Measurements from ENCODE around the gene PDP2. TPM values are rescaled to one million over a fixed set of nuclear protein-coding genes. Genes with fewer than 3 reads are reported as not detected.

Gene PDP2
- total RNA-seq, 1 experiment from 2014 or later, result 23.1 TPM

- Histone ChIP-seq H3K23ac (ENCODE audit: insufficient read length, low read depth, low read length) (no peak overlapping the region), H4K5ac (ENCODE audit: insufficient read length, low read depth, low read length) (no peak overlapping the region)
- no peak overlapping the region for H3K27ac Mint-ChIP-seq
Measured at GRCh38 chr16:66905633-66906539, 25.6 kb downstream of the PDP2 start.

More at GRCh38 chr16:66905633-66906539, 25.6 kb downstream of the PDP2 start:
- Histone ChIP-seq H2BK5ac (ENCODE audit: insufficient read length, low read length) (no peak overlapping the region), H3K9ac (ENCODE audit: extremely low read depth, insufficient read length, low read length) (no peak overlapping the region), H3K4ac (ENCODE audit: low read depth, low read length) (no peak overlapping the region), H4K20me1 (ENCODE audit: control insufficient read depth, insufficient read depth, insufficient read length) (no peaks in the 10 kb centered on the region), H3K4me1 (ENCODE audit: insufficient read depth, low read length) (no peaks in the 10 kb centered on the region), H3K14ac (ENCODE audit: insufficient read depth, low read length) (no peak overlapping the region), H2BK20ac (ENCODE audit: low read depth, low read length, poor library complexity, severe bottlenecking) (no peak overlapping the region), H3K79me2 (ENCODE audit: insufficient read depth, low read length) (no peaks in the 10 kb centered on the region), H3K4me2 (ENCODE audit: insufficient read depth, insufficient read length, low read length) (no peak overlapping the region), H3T11ph (ENCODE audit: low read length) (no peak overlapping the region), H3K18ac (ENCODE audit: insufficient read length, low read depth, low read length) (no peak overlapping the region), H3K56ac (ENCODE audit: insufficient read length, low read depth, low read length) (no peak overlapping the region), H3K79me1 (ENCODE audit: insufficient read depth, low read depth, low read length, poor library complexity, severe bottlenecking) (no peaks in the 10 kb centered on the region), H2BK120ac (ENCODE audit: low read depth, low read length, poor library complexity, severe bottlenecking) (no peak overlapping the region), H3K27ac (ENCODE audit: insufficient read length, low read depth, low read length) (no peak overlapping the region), H4K8ac (replicated peaks; ENCODE audit: insufficient read length, low read depth, low read length) (no peak overlapping the region), H3K23me2 (ENCODE audit: insufficient read length, low read depth, low read length, poor library complexity, severe bottlenecking) (no peaks in the 10 kb centered on the region), H3K9me3 (ENCODE audit: control insufficient read depth, low read depth, low read length) (no peaks in the 10 kb centered on the region), H3K27me3 (ENCODE audit: insufficient read depth, low read length) (no peaks in the 10 kb centered on the region), H2AFZ (ENCODE audit: low read length) (no peak overlapping the region), H2BK15ac (ENCODE audit: low read depth, low read length) (no peak overlapping the region), H2AK5ac (ENCODE audit: insufficient read length, low read length) (no peak overlapping the region), H2BK12ac (ENCODE audit: insufficient read length, low read depth, low read length) (no peak overlapping the region), H4K91ac (ENCODE audit: insufficient read length, low read depth, low read length) (no peak overlapping the region)
- no peaks in the 10 kb centered on the region for H3K36me3 Mint-ChIP-seq (ENCODE audit: insufficient read depth in 1 of 3, low read depth in 3 of 3)
- H3K4me3 Mint-ChIP-seq, result peak overlapping the region in 1 of 2 experiments; percentile 34; a peak in 1 of 5 replicates
- DNase-seq, result peak; percentile 80
- no peaks in the 10 kb centered on the region for H3K9me3 Mint-ChIP-seq
- TF ChIP-seq, protein P1, sequence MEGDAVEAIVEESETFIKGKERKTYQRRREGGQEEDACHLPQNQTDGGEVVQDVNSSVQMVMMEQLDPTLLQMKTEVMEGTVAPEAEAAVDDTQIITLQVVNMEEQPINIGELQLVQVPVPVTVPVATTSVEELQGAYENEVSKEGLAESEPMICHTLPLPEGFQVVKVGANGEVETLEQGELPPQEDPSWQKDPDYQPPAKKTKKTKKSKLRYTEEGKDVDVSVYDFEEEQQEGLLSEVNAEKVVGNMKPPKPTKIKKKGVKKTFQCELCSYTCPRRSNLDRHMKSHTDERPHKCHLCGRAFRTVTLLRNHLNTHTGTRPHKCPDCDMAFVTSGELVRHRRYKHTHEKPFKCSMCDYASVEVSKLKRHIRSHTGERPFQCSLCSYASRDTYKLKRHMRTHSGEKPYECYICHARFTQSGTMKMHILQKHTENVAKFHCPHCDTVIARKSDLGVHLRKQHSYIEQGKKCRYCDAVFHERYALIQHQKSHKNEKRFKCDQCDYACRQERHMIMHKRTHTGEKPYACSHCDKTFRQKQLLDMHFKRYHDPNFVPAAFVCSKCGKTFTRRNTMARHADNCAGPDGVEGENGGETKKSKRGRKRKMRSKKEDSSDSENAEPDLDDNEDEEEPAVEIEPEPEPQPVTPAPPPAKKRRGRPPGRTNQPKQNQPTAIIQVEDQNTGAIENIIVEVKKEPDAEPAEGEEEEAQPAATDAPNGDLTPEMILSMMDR (conservative IDR thresholded peaks at IDR 0.05), result no peak
- H3K27me3 Mint-ChIP-seq (ENCODE audit: low read depth), result peaks cover 22% of the 10 kb centered on the region
- no CpG with 5 or more reads among the region's 11 CpGs for WGBS (ENCODE audit: extremely low coverage, insufficient read length, low lambda C conversion rate)
- peaks cover 2 to 15% of the 10 kb centered on the region in 2 experiments; a peak in 3 of 4 replicates for H3K4me1 Mint-ChIP-seq
